ENCODE results near the gene TRPM2. TPM values are rescaled to one million over a fixed set of nuclear protein-coding genes. Genes with fewer than 3 reads are reported as not detected.

Gene TRPM2
- total RNA-seq, 2 donors from 2014 or later = 1.6 to 12.5 TPM

- no peaks in the 10 kb centered on the region for H3K27me3 ChIP-seq (ENCODE audit: control insufficient read depth, insufficient read depth, low read length, poor library complexity, severe bottlenecking)
- no peak overlapping the region for H3K9ac ChIP-seq (ENCODE audit: extremely low read depth, low read length, poor library complexity, severe bottlenecking)
- 96 to 98% methylated on average over 5 to 6 of the region's 6 CpGs for WGBS, 2 experiments (ENCODE audit: insufficient coverage in 1 of 2, insufficient read length in 1 of 2)
- no peaks in the 10 kb centered on the region for H3K36me3 ChIP-seq (ENCODE audit: control insufficient read depth, insufficient read depth, low read length)
- Mint-ChIP-seq H3K9me3 (peaks cover 9% of the 10 kb centered on the region), H3K27me3 (ENCODE audit: insufficient read depth) (peaks cover 8% of the 10 kb centered on the region), H3K36me3 (ENCODE audit: low read depth) (no peaks in the 10 kb centered on the region), H3K4me3 (no peak overlapping the region), H3K27ac (no peak overlapping the region), H3K4me1 (peaks cover 7% of the 10 kb centered on the region)
- no peak overlapping the region for H3K4me3 ChIP-seq (ENCODE audit: low read length)
- H3K27ac ChIP-seq (ENCODE audit: low read depth, low read length) = no peak overlapping the region
- no peaks in the 10 kb centered on the region for H3K4me1 ChIP-seq (ENCODE audit: control insufficient read depth, insufficient read depth, low read length)
- peaks cover 8% of the 10 kb centered on the region for H3K9me3 ChIP-seq (ENCODE audit: control insufficient read depth, low read length)
- TF ChIP-seq CTCF (conservative IDR thresholded peaks at IDR 0.05) = no peak
- DNase-seq = no peak
Observed at GRCh38 chr21:44356636-44357035, 3.2 kb downstream of the TRPM2 start.

GRCh38 chr21:44357064-44357837 lies 3.8 kb downstream of the TRPM2 start:
- H3K27ac Mint-ChIP-seq = no peak overlapping the region
- 87 to 91% methylated on average over 18 to 21 of the region's 21 CpGs for WGBS, 2 experiments (ENCODE audit: insufficient coverage in 1 of 2, insufficient read length in 1 of 2)
- peaks cover 8% of the 10 kb centered on the region for H3K27me3 Mint-ChIP-seq (ENCODE audit: insufficient read depth)
- peaks cover 7% of the 10 kb centered on the region for H3K4me1 Mint-ChIP-seq
- H3K9me3 Mint-ChIP-seq = peaks cover 9% of the 10 kb centered on the region
- H3K36me3 Mint-ChIP-seq (ENCODE audit: low read depth) = no peaks in the 10 kb centered on the region
- Histone ChIP-seq H3K4me1 (ENCODE audit: control insufficient read depth, insufficient read depth, low read length) (no peaks in the 10 kb centered on the region), H3K9ac (ENCODE audit: extremely low read depth, low read length, poor library complexity, severe bottlenecking) (no peak overlapping the region), H3K27me3 (ENCODE audit: control insufficient read depth, insufficient read depth, low read length, poor library complexity, severe bottlenecking) (no peaks in the 10 kb centered on the region), H3K27ac (ENCODE audit: low read depth, low read length) (no peak overlapping the region), H3K4me3 (ENCODE audit: low read length) (no peak overlapping the region), H3K36me3 (ENCODE audit: control insufficient read depth, insufficient read depth, low read length) (no peaks in the 10 kb centered on the region), H3K9me3 (ENCODE audit: control insufficient read depth, low read length) (peaks cover 11% of the 10 kb centered on the region)
- no peak overlapping the region for H3K4me3 Mint-ChIP-seq
- TF ChIP-seq CTCF (conservative IDR thresholded peaks at IDR 0.05) = no peak
- DNase-seq = no peak

GRCh38 chr21:44359396-44359795 lies 6.0 kb downstream of the TRPM2 start:
- Mint-ChIP-seq H3K36me3 (ENCODE audit: low read depth) (no peaks in the 10 kb centered on the region), H3K27me3 (ENCODE audit: insufficient read depth) (peaks cover 5% of the 10 kb centered on the region), H3K27ac (no peak overlapping the region), H3K4me1 (peaks cover 3% of the 10 kb centered on the region), H3K9me3 (peaks cover 14% of the 10 kb centered on the region), H3K4me3 (no peak overlapping the region)
- WGBS, 2 experiments (ENCODE audit: insufficient coverage in 1 of 2, insufficient read length in 1 of 2) = 92 to 97% methylated on average over 5 to 8 of the region's 8 CpGs
- TF ChIP-seq CTCF (conservative IDR thresholded peaks at IDR 0.05) = no peak
- DNase-seq = no peak
- Histone ChIP-seq H3K4me3 (ENCODE audit: low read length) (no peak overlapping the region), H3K36me3 (ENCODE audit: control insufficient read depth, insufficient read depth, low read length) (no peaks in the 10 kb centered on the region), H3K4me1 (ENCODE audit: control insufficient read depth, insufficient read depth, low read length) (no peaks in the 10 kb centered on the region), H3K27ac (ENCODE audit: low read depth, low read length) (no peak overlapping the region), H3K27me3 (ENCODE audit: control insufficient read depth, insufficient read depth, low read length, poor library complexity, severe bottlenecking) (no peaks in the 10 kb centered on the region), H3K9ac (ENCODE audit: extremely low read depth, low read length, poor library complexity, severe bottlenecking) (no peak overlapping the region), H3K9me3 (ENCODE audit: control insufficient read depth, low read length) (peaks cover 26% of the 10 kb centered on the region)

Measured in endodermal cell (in vitro differentiated cells).